Fibroblast of the conjunctiva (primary cell): ENCODE measurements around the gene EPB41L1.
A peak's percentile ranks its signal among the peaks of the same experiment; 100 is the strongest.

ENCODE experiments used
- DNase-seq: peaks from one replicate; pipeline ENCODE4 v3.0.0-alpha.2; 2010; ENCODE audit warnings: low read depth

The EPB41L1 gene

DNA sequence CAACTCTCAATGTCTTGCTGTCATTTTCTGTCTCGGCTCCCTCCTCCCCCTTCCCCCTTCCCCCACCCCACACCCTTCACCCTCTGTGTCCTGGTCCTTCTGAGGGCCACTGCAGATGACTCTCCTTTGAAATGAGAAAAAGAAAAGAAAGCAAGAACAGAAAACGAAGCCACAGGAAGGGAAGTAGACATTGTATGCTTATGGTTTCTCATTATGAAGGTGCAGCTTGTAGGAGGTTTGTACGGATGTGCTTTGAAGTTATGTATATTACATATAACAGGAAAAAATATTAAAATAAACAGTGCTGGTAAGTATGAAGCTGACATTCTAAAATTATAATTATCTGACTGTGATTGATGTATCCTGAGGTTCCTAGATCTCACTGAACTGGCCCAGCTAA, 75.5 kb downstream of the EPB41L1 start:
- no peak for DNase-seq

GRCh38 chr20:36231331-36231730, 76.8 kb downstream of the EPB41L1 start:
- DNase-seq: no peak

DNA sequence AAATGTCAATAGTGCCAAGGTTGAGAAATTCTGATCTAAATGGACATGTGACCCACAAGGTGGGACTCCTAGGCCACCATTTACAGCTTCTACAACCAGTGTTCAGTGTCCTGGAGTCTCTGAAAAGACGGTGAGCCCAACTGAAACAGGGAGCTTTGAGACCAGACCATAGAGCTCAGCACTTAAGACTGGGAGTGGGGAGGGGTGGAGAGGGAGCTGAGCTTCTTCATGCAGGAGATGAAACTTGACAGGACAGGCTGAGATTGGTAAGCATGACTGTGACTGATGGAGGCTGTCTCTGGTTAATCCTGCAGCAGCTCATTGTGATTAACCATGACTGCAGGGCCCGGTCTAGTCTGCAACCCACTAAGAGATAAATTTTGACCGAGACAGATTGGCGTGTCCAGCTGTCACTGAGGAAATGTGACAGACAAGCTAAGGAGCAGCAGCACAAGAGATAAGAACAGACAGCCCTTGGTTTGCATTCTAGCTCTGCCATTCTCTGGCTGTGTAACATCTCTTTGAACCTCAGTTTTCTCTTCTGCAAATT, 80.3 kb downstream of the EPB41L1 start:
- no peak for DNase-seq

DNA sequence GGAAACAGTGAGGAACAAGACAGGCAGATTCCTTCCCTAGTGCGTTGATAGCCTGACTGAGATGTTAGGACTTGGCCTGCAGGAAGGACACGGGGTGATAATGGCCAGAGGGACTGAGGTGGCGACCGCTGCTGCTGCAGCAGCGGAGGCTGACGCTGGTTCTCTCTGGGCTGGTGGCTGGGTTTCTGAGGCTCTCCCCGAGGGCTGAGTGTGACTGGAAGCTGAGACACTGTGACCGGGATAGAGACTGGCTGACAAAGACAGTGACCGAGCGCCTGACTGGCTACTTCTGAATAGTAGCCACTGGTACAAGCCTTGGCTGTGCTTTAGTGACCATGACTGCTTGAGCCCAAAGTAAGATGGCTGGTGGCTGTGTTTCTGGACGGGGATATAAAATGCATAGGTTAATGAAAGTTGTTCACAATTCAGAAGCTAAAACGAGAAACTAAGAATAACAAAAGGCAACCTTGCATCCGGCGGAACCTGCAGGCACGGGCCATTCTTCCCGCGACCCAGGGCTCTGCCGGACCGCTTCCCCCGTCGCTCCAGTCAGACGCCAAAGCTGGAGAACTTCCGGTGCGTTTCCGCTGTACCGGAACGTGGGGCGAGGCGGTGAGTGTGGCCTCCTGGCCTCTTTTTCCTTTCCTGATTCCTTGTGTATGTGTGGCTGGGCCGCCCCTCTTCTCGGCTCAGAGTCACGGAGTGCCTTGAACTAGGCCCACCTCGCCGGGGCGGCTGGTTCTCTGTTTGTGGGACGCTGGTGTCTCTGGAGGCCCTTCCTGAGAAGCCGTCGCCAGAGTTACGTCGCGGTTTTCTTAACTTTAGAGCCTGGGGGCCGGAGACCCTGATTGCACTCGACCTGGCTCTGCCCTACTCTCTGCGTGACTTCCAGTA, 81.6 kb downstream of the EPB41L1 start, which contains the start of gene AAR2:
Gene AAR2, plus strand, starts transcription at position 587 of the 894 bp plus-strand sequence. CDS start 3,391 bp downstream, outside the sequence.
- peak; percentile 47 for DNase-seq

DNA sequence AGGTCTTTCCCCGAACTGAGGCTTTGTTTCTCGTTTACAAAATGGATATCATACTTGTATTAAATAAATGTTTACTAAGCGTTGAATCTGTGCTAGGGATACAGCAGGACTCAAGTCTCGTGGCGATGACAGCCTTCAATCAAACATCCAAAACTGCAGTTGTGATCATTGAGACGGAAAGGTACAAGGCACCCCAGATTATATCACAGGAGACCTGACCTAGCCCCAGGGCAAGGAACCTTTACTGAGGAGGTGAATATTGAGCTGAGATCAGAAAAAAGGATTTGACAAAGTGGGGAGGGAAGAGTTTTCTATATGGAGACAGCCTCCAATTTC, 82.2 kb downstream of the EPB41L1 start:
- DNase-seq: no peak

GRCh38 chr20:36237477-36237876, 82.9 kb downstream of the EPB41L1 start:
- DNase-seq: no peak

GRCh38 chr20:36238153-36238552, 83.6 kb downstream of the EPB41L1 start:
- DNase-seq: no peak

- DNase-seq: no peak
Measured at GRCh38 chr20:36238760-36239159, 84.2 kb downstream of the EPB41L1 start.

- no peak for DNase-seq
Measured at GRCh38 chr20:36240076-36240475, 85.5 kb downstream of the EPB41L1 start.

GRCh38 chr20:36241678-36242077, 87.1 kb downstream of the EPB41L1 start:
- no peak for DNase-seq

GRCh38 chr20:36243726-36244125, 89.2 kb downstream of the EPB41L1 start:
- no peak for DNase-seq

DNA sequence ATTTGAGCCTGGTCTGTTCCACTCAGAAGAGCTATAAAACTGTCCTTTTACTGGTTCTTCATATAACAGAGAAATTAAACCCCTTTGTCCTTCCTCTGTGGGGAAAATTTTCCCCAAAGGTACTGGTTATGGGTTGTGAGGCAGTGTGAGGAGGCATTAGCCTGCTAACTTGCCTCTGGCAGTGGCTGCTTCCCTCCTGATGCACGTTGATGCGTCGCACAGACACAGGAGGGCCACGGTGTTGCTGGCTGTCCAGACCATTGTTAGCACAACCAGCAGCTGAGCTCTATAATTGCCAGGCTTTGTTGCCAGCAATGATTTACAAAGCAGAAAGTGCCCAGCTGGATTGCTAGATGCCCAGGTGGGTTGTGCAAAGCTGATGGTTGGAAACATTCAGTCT, 91.9 kb downstream of the EPB41L1 start:
- no peak for DNase-seq

GRCh38 chr20:36248836-36249235, 94.3 kb downstream of the EPB41L1 start:
- DNase-seq: no peak

- DNase-seq: no peak
Measured at GRCh38 chr20:36249450-36249849, 94.9 kb downstream of the EPB41L1 start.

DNA sequence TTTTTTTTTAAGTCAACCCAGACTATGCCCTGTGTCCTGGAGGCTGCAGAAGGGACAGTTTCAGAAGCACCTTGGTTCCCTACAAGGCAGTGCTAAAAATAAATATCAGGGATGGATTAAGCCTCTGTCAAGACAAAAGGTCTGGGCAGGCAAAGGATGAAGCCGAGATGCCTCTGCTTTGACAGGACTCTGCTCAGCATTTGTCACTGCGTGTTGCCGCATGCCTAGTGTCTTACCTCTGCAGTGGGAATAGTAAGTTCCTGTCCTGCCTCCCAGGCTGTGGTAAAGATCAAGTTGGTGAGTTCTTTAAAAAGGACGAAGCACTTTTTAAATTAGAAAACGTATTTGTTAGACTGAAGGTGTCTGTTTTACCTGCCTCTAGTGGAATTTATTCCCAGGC, 96.9 kb downstream of the EPB41L1 start:
- DNase-seq: no peak

GRCh38 chr20:36252511-36252910, 98.0 kb downstream of the EPB41L1 start:
- no peak for DNase-seq

DNA sequence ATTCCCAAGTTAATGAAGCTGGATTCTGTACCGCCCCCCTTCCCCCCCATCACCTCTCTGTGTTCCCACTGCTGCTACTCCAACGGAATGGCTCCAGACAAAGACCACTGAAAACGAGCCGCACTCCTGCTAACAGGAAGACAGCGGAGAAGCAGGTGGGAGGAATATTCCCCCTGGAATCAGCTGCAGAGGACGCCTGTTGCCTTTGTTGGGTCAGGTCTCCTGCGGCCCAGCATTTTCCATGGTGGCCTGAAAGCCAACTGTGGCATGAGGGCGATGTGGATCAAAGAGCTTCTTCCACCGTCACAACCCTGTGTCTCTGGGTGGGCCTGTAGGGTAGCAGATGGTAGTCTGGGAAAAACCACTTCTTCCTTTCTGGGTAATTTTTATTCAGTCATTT, 98.5 kb downstream of the EPB41L1 start:
- no peak for DNase-seq

- no peak for DNase-seq
Measured at GRCh38 chr20:36254076-36254475, 99.5 kb downstream of the EPB41L1 start.

DNA sequence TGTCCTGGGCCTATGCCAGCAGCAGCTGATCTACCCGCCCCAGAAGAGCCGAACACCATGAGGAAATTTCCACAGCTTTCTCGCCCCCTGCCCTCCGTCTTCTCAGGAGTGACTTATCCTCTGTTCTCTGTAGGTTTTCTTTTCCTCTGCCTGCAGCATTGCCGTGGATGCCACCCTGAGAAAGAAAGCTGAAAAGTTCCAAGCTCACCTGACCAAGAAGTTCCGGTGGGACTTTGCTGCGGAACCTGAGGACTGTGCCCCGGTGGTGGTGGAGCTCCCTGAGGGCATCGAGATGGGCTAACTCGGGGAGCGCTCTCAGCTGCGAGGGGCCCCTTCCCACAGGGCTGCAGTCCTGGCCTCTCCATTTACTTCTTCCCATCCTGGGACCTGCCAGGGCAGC, 100.9 kb downstream of the EPB41L1 start:
- DNase-seq: no peak

- DNase-seq: no peak
Measured at GRCh38 chr20:36259177-36260061, 104.9 kb downstream of the EPB41L1 start.

DNA sequence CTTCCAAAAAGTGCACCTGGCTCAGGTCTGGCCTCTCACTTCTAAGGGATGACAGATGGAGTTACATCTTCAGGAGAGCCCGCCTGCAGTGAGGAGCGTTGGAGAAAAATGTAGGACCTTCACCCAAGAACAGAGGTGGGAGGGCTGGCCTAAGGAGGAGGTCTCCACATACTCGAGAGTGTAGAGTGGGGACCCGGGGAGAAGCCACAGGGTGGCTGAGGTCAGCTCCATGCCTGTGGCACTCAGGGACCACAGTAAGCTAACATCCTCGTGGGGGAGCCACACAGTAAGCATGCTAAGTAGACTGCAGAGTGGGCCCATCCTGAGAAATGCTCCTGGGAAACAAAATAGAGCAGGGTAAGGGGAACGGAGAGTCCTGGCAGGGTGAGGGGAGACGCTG, 105.8 kb downstream of the EPB41L1 start:
- DNase-seq: no peak

GRCh38 chr20:36261389-36262105, 107.0 kb downstream of the EPB41L1 start:
- no peak for DNase-seq
